ENCODE data around the gene CLDN24. TPM values are rescaled to one million over a fixed set of nuclear protein-coding genes. Genes with fewer than 3 reads are reported as not detected.

Gene CLDN24
- total RNA-seq, 1 donor from 2014 or later: not detected

- H3K27ac Mint-ChIP-seq (ENCODE audit: unreplicated experiment): no peak overlapping the region
- TF ChIP-seq CTCF (IDR thresholded peaks at IDR 0.05; ENCODE audit: insufficient read depth, low read depth, low read length) (no peak), EZH2 (IDR thresholded peaks at IDR 0.05; ENCODE audit: insufficient read depth, low read length) (no peak)
- H3K4me2 ChIP-seq (ENCODE audit: low read length): peak overlapping the region; percentile 46
- H3K4me1 Mint-ChIP-seq (ENCODE audit: low read depth, unreplicated experiment): peaks cover 8% of the 10 kb centered on the region
- H3K27ac ChIP-seq (ENCODE audit: low read depth, low read length): peak overlapping the region; percentile 66
- H3K9me3 Mint-ChIP-seq (ENCODE audit: unreplicated experiment): peaks cover 4% of the 10 kb centered on the region
- H3K27me3 ChIP-seq (ENCODE audit: insufficient read depth, low read length): no peaks in the 10 kb centered on the region
- H3K36me3 ChIP-seq (ENCODE audit: insufficient read depth, low read length): no peaks in the 10 kb centered on the region
- DNase-seq (ENCODE audit: low read depth) (peak; percentile 95), FAIRE-seq (peak; percentile 100)
- H2AFZ ChIP-seq (ENCODE audit: low read depth, low read length): no peak overlapping the region
- H3K27me3 Mint-ChIP-seq (ENCODE audit: low read depth, unreplicated experiment): no peaks in the 10 kb centered on the region
- peaks cover 25% of the 10 kb centered on the region for H3K4me1 ChIP-seq (ENCODE audit: insufficient read depth, low read length)
- H3K79me2 ChIP-seq (ENCODE audit: insufficient read depth, low read length): no peaks in the 10 kb centered on the region
- H3K4me3 ChIP-seq (ENCODE audit: insufficient read depth, low read depth, low read length): no peak overlapping the region
- H3K9ac ChIP-seq (ENCODE audit: low read length): peak overlapping the region; percentile 27
- H3K36me3 Mint-ChIP-seq (ENCODE audit: low read depth, unreplicated experiment): peaks cover 2% of the 10 kb centered on the region
- H3K4me3 Mint-ChIP-seq (ENCODE audit: unreplicated experiment): no peak overlapping the region
- H3K9me3 ChIP-seq (ENCODE audit: insufficient read depth, low read depth, low read length): no peaks in the 10 kb centered on the region
- H4K20me1 ChIP-seq (ENCODE audit: insufficient read depth, low read length): no peaks in the 10 kb centered on the region
Observed at GRCh38 chr4:183348706-183349659, 26.8 kb upstream of the CLDN24 start.

- peaks cover 2% of the 10 kb centered on the region for H3K27me3 Mint-ChIP-seq (ENCODE audit: low read depth, unreplicated experiment)
- no peaks in the 10 kb centered on the region for H3K36me3 ChIP-seq (ENCODE audit: insufficient read depth, low read length)
- H3K4me3 ChIP-seq (ENCODE audit: insufficient read depth, low read depth, low read length): no peak overlapping the region
- no peak overlapping the region for H3K27ac Mint-ChIP-seq (ENCODE audit: unreplicated experiment)
- TF ChIP-seq CTCF (IDR thresholded peaks at IDR 0.05; ENCODE audit: insufficient read depth, low read depth, low read length) (no peak), EZH2 (IDR thresholded peaks at IDR 0.05; ENCODE audit: insufficient read depth, low read length) (no peak)
- no peak overlapping the region for H3K27ac ChIP-seq (ENCODE audit: low read depth, low read length)
- no peak overlapping the region for H2AFZ ChIP-seq (ENCODE audit: low read depth, low read length)
- peaks cover 25% of the 10 kb centered on the region for H3K4me1 ChIP-seq (ENCODE audit: insufficient read depth, low read length)
- peaks cover 4% of the 10 kb centered on the region for H3K9me3 Mint-ChIP-seq (ENCODE audit: unreplicated experiment)
- no peak overlapping the region for H3K4me2 ChIP-seq (ENCODE audit: low read length)
- H3K4me1 Mint-ChIP-seq (ENCODE audit: low read depth, unreplicated experiment): peaks cover 8% of the 10 kb centered on the region
- DNase-seq (ENCODE audit: low read depth) (no peak), FAIRE-seq (no peak)
- H4K20me1 ChIP-seq (ENCODE audit: insufficient read depth, low read length): no peaks in the 10 kb centered on the region
- peaks cover 2% of the 10 kb centered on the region for H3K36me3 Mint-ChIP-seq (ENCODE audit: low read depth, unreplicated experiment)
- H3K4me3 Mint-ChIP-seq (ENCODE audit: unreplicated experiment): no peak overlapping the region
- H3K9me3 ChIP-seq (ENCODE audit: insufficient read depth, low read depth, low read length): no peaks in the 10 kb centered on the region
- no peaks in the 10 kb centered on the region for H3K79me2 ChIP-seq (ENCODE audit: insufficient read depth, low read length)
- H3K27me3 ChIP-seq (ENCODE audit: insufficient read depth, low read length): no peaks in the 10 kb centered on the region
- no peak overlapping the region for H3K9ac ChIP-seq (ENCODE audit: low read length)
Observed at GRCh38 chr4:183348136-183348535, 25.9 kb upstream of the CLDN24 start.

- no peaks in the 10 kb centered on the region for H3K36me3 ChIP-seq (ENCODE audit: insufficient read depth, low read length)
- H3K4me1 ChIP-seq (ENCODE audit: insufficient read depth, low read length): peaks cover 25% of the 10 kb centered on the region
- H3K79me2 ChIP-seq (ENCODE audit: insufficient read depth, low read length): no peaks in the 10 kb centered on the region
- Mint-ChIP-seq H3K4me1 (ENCODE audit: low read depth, unreplicated experiment) (peaks cover 8% of the 10 kb centered on the region), H3K9me3 (ENCODE audit: unreplicated experiment) (peaks cover 4% of the 10 kb centered on the region), H3K27me3 (ENCODE audit: low read depth, unreplicated experiment) (peaks cover 2% of the 10 kb centered on the region), H3K27ac (ENCODE audit: unreplicated experiment) (no peak overlapping the region), H3K4me3 (ENCODE audit: unreplicated experiment) (no peak overlapping the region), H3K36me3 (ENCODE audit: low read depth, unreplicated experiment) (peaks cover 2% of the 10 kb centered on the region)
- FAIRE-seq (no peak), DNase-seq (ENCODE audit: low read depth) (peak; percentile 18)
- TF ChIP-seq EZH2 (IDR thresholded peaks at IDR 0.05; ENCODE audit: insufficient read depth, low read length): no peak
- TF ChIP-seq CTCF (IDR thresholded peaks at IDR 0.05; ENCODE audit: insufficient read depth, low read depth, low read length): no peak
- H2AFZ ChIP-seq (ENCODE audit: low read depth, low read length): no peak overlapping the region
- H3K9ac ChIP-seq (ENCODE audit: low read length): no peak overlapping the region
- no peak overlapping the region for H3K4me3 ChIP-seq (ENCODE audit: insufficient read depth, low read depth, low read length)
- H3K27ac ChIP-seq (ENCODE audit: low read depth, low read length): no peak overlapping the region
- no peak overlapping the region for H3K4me2 ChIP-seq (ENCODE audit: low read length)
- no peaks in the 10 kb centered on the region for H3K9me3 ChIP-seq (ENCODE audit: insufficient read depth, low read depth, low read length)
- H3K27me3 ChIP-seq (ENCODE audit: insufficient read depth, low read length): no peaks in the 10 kb centered on the region
- no peaks in the 10 kb centered on the region for H4K20me1 ChIP-seq (ENCODE audit: insufficient read depth, low read length)
Observed at GRCh38 chr4:183347566-183347965, 25.3 kb upstream of the CLDN24 start.
